GM19468 (cell line): ENCODE results near the gene PER3.

Experiments used
- ATAC-seq: cut with Tn5 transposase; IDR thresholded peaks from one replicate; pipeline ENCODE4 v1.9.1; 2021; ENCODE audit warnings: mild to moderate bottlenecking, moderate library complexity, moderate number of reproducible peaks; ENCODE audit not compliant: unreplicated experiment; ENCODE audit errors: extremely low read depth

The PER3 gene

DNA sequence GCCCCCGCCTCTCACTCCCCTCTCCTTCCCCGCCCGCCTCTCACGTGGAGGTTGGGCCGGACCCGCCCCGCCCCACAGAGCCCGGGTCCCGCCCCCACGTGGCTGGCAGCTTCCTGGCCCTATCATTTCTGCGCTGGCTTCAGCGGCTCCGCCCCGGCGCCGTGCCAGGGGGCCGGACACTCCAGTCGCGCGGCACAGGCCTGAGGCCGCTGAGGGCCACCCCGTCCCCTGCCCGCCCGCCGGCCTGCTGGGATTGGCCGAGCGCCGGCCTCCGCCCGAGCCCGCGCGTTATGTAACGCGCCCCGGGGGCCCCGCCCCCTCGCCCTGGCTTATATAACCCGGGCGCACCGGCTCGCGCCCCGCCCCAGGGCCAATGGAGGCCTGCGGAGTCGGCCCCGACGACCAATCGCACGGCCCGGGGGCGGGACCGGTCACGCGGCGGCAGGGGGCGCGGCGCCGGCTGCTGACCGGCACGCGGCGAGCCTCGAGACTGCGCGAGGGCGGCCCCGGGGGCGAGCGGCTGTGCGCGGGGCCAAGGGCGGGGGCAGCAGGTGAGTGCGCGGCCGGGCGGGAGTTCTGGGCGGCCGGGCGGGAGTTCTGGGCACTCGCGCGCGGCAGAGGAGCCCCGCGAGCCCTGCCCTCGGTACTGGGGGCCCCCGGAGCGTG, at the start of gene PER3:
PER3 (plus strand) TSS at position 466 of the 666 bp plus-strand sequence. CDS start 587 bp downstream, outside the sequence.
- peak; percentile 92 for ATAC-seq

DNA sequence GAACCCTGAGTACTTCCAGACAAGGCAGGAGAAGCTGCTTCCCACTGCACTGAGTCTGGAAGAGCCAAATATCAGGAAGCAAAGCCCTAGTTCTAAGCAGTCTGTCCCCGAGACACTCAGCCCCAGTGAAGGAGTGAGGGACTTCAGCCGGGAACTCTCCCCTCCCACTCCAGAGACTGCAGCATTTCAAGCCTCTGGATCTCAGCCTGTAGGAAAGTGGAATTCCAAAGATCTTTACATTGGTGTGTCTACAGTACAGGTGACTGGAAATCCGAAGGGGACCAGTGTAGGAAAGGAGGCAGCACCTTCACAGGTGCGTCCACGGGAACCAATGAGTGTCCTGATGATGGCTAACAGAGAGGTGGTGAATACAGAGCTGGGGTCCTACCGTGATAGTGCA, 46.0 kb upstream of the PER3 start:
- no peak for ATAC-seq

DNA sequence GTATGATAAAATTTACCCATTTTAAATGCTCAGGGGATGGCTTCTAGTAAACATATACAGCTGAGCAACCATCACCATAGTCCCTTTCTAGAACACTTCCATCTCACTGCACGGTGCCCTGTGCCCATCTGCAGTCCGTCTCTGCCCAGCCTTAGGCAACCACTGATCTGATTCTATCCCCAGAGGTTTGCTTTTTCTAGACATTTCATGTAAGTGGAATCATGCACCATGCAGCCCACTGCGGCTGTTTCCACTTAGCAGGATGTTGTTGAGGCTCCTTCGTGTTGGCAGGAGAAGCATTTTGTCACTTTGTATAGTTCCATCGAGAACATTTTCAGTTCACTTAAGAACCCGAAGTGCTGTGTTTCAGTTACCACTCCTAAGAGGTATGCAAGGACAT, 40.7 kb upstream of the PER3 start:
- no peak for ATAC-seq

DNA sequence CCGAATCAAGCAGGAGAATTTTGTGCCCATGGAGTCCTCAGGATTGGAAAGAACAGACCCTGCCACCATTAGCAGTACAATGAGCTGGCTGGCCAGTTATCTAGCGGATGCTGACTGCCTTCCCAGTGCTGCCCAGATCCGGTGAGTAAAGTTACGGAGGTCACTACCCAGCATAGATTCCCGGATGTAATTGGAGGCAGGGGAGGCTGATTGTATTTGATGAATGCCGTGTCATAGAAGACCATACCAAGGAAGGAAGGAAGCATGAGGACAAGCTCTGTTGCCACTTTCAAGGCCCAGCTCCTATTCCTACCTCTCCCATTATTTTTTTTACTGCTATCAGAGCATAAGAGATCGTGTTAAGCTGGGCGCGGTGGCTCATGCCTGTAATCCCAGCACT, 39.2 kb upstream of the PER3 start:
- ATAC-seq: no peak

DNA sequence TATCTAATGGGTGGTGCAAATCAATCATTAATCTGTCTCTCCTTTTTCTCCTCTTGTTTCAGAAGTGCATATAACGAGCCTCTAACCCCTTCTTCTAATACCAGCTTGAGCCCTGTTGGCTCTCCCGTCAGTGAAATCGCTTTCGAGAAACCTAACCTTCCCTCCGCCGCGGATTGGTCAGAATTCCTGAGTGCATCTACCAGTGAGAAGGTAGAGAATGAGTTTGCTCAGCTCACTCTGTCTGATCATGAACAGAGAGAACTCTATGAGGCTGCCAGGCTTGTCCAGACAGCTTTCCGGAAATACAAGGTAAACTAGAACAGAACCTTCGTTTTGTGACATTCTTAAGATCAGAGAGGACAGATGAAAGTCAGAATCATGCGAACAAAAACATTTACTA, 38.3 kb upstream of the PER3 start:
- ATAC-seq: no peak

DNA sequence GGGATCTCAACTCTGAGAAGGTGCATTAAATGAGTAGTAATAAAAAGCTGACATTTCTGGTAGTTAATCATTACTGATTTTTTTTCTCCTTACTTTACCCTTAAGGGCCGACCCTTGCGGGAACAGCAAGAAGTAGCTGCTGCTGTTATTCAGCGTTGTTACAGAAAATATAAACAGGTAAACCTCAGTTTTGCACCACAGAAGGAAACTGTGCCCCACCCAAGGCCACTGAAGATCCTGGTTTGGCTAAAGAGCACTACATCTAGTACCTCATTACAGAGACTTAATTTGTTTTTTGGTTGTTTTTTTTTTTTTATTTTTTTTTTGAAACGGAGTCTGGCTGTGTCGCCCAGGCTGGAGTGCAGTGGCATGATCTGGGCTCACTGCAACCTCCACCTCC, 36.5 kb upstream of the PER3 start:
- no peak for ATAC-seq

DNA sequence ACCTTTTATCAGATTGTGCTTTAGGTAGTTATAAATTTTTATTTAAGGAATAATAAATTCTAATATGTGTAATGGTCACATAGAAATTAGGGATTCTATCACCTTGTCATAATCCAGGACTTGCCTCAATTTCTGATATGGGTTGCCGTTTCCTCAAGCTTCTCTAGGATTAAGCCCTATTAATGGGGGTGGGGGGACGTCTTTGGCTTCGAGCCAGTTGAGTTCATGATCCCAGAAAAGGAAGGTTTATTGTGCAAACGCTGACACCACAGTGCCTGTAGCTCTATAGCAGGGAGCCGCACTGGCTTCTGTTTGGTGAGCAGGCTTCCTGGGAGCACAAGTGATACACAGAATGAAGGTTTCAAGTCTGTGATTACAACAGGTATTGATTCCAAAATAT, 35.0 kb upstream of the PER3 start:
- no peak for ATAC-seq

DNA sequence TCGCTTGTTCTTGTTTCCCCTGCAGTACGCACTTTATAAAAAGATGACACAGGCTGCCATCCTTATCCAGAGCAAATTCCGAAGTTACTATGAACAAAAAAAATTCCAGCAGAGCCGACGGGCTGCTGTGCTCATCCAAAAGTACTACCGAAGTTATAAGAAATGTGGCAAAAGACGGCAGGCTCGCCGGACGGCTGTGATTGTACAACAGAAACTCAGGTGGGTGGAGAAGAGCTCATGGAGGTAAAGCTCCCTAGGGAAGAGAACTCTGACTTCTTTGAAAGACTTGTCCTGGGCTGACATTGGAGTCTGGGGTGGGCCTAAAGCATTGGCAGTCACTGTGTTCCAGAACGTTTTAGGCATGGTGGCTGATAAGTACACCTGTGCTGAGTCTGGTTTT, 32.9 kb upstream of the PER3 start:
- no peak for ATAC-seq

DNA sequence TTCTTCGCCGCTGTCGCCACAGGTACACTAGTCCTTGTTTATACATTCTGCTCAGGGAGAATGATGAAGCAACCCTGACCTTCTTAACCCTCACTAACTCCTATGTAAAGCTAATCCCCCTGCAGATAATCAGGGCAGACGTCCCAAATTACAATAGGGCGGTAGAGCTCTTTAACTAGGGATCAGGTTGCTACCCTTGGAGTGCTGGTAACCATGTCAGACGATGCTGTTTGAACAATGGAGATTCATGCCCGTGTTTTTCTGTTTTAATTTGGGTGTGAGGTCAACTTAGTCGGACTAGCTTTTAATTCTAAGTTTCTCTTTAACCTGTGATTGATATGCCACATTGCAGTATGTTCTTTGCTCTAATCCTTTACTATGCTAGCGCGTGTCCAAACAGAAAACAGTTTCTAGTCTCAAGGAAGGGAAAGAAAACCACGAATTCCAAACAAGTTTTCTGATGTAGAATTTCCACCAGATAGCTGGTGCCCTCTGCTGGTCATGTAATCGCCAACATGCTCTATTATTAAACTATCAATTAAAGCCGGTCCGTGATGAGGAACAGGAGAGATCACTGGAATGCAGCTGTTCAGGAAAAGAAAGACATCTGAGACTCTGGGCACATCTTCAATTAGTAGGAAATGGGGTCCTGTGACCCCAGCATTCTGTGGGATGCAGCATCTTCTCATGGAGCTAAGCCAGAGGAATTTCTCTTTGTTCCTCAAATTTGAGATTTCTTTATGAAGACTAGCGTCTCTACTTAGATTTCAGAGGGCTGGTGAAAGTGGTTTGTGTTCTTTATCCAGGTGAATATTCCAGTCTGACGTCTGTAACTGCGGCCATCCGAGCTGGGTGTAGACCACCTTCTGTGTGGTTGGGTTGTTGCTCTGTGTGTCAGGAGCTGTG, 31.3 kb upstream of the PER3 start:
- no peak for ATAC-seq

DNA sequence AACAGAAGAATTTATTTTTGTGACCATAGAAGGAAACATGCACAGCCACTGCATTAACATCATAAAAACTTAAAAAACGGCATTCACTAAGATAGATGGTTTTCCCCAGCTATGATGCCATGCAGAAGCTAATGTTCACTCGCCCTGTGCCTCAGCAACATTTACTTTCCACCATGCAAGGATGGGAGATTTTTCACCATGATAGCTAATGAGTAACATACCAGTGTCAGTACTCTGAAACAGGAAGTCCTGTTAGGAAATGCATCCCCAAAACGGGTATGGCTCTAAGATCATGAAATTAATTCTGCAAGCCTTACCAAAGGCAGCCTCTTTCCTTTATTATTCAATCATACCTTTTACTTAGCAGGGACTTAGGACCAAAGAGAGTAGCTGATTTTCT, 30.4 kb upstream of the PER3 start:
- no peak for ATAC-seq

DNA sequence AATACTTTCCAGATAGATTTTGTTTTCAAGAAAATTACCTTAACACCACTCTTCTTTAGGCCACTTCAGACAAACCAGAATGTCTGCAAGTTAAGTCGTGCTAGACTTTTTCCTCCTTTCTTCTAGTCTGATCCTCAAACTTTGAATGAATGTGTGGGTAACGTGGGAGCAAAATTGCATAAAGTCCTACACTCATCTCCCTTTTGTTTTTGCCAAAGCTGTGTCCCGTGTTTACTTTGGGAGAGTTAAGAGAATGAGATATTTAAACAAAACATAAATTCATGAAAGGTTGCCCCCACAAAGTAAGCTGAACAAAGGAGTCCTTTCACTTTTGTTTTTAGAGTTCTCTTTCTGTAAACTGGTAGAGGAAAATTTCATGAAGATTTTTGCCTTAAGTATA, 29.9 kb upstream of the PER3 start:
- no peak for ATAC-seq

DNA sequence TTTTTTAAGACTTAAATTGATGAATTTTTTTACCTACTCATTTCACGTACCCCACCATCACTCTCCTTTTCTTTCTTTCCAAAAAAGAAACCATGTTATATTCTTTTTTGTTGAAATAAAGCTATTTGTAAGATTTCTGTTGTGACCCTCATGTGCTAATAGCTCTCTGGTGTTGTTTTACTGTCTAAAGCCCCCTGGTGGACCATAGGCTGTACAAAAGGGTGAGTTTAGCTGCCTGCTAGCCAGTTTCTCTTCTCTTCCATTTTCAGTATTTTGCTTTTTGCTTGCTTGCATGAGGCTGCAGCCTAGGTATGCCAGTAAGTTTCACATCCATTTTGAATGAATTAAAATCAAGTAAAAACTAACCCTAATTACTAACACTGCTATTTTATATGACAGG, 28.6 kb upstream of the PER3 start:
- ATAC-seq: no peak

DNA sequence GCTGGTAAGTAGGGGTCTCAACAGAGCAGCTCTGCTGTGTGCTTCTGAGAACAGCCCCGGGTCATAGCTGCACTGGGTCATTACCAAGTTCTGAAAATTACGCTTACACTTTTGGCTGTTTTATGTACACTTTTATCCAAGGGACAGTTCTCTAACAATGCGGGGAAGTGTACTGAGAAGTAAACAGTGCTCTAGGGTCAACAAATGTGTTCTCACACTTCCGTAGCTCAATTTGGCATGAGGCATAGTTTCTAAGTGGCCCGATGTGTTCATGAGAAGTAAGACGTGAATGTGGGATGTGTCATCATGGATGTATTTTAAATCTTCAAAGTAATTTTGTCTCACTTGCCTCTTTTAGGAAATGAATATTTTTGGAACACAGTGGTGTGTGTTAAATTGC, 23.8 kb upstream of the PER3 start:
- no peak for ATAC-seq

DNA sequence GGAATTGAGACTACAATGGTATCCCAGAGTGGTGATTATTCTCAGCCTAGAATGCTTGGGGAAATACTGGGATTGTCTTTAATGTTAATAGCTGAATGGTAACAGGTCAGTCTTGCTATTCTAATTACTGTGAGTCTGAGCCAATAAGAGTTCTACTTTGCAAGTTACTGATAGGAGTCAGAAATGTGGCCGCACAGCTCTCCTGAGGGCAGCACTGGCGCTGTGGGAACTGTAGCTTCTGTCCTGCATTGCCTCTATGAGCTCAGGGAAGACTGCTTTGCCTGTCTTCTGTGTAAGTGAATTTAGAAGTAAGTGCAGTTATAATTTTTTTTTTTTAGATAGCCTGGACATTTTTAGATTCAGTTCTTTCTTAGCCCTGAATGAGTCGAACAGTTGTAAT, 23.0 kb upstream of the PER3 start:
- ATAC-seq: no peak

DNA sequence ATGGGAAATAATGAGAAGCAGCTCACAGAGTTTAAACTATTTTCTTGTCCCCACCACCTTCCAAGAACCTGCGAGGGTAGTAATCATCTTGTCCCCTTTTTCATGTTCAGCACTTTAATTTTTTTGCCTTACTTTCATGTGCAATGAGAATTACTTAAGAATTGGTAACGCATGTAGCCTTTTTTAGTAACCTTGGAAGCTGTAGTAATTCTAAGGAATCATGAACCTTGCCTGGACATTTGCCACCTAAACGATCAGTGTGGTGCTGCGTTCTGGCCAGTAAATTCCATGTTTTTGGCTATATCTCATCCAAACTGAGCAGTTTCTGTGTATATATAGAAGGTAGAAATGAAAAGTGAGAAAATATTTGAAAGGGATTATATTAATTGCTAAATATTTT, 16.9 kb upstream of the PER3 start:
- ATAC-seq: no peak

DNA sequence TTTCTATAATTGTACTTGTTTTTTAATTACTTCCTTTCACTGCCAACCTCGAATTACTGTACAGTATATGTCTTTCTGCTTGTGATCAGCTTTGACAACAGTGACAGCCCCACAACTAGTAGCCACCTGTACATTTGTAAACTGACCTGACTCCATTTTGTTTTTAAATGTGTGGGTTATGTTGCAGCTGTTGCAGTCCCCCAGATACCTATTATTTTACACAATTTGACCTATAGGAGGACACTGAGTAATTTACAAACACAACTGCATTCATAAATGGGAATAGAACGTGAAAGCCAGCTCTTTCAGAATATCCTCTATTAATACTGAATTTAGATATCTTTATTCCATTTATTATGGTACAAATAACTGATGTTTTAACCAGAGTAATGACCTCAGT, 15.5 kb upstream of the PER3 start:
- no peak for ATAC-seq

DNA sequence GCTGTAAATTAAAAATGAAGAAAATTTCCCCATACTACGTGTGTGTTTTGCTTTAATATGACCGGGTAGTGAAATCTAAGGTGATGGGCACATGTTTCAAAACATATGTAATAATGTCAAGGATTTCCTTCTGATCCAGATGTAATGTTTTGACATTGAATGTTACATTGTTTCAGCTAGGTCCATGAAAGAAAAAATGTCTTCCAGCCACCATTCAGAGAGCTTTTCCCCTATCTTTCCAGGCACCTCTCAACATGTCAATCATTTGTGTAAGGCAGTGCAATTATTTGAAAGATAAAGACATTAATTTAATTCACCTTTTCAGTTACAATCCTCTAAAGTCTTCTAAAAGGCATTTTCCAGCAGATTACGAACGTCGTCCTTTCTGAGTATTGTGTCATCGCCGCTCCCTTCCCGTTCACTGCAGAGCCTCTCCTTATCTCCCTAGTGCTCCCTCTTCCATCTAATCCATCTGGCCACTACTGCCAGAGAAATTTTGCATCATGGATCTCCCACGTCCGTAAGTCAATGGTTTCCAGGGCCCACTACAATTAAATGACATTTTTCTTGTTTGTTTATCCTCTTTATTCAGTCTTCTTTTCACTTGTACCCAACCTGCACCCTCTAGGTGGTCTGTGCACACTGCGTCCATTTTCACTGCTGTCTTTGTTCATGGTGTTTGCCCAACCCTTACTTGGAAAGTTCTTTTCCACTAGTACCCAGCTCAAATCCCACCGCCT, 14.2 kb upstream of the PER3 start:
- no peak for ATAC-seq

DNA sequence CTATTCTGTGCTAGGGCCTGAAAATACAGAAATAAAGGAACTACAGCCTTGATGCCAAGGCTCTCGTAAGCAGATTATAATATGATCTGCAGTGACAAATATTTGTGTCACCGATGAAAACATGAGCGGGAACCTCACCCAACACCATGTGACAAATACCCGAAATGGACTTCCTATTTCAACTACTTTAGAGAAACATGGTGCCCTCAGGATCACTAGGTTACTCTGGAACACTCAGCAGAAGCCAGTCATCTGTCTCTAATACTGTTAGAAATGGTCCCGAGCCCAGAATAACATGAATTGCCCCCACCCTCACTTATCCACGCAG, 13.5 kb upstream of the PER3 start:
- ATAC-seq: no peak

DNA sequence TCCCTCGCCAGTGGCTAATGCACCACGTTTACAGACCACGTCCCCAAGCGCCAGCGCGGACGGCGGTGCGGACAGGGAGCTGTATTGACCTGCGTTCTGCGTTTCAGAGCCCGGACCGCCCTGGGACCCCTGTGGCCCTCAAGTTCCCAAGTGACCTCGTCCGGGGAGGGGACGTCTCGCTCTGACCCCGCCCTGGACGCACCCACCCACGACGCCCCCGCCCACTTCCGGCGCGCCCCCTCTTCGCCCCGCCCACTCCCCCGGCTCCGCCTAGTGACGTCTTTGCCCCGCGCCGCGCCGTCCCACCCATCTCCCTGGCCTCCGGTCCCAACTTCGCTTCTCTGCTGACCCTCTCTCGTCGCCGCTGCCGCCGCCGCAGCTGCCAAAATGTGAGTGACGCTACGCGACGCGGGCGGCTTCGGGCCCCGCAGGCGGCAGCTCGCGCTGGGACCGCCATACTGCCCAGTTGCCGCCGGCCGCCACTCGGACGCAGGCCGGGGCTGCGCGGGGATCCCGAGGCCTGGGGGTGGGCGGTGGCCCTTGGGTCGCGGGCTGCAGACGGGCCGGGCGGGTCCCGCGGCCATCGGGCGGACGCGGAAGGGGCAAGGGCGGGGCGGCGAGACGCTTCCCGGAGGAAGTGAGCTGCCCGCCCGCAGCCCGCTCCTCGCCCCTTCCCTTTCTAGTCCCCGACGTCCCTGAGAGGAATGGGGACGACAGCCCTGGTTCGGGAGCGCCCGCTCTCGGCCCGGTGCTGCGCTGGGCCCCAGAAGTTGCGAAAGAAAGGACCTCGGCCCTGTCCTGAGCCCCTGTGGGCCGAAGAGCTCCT, 12.9 kb upstream of the PER3 start, which contains the start of gene VAMP3:
VAMP3 (plus strand) TSS at position 300 of the 826 bp plus-strand sequence; CDS start at position 388, 88 bp downstream.
- peak; percentile 49 for ATAC-seq

DNA sequence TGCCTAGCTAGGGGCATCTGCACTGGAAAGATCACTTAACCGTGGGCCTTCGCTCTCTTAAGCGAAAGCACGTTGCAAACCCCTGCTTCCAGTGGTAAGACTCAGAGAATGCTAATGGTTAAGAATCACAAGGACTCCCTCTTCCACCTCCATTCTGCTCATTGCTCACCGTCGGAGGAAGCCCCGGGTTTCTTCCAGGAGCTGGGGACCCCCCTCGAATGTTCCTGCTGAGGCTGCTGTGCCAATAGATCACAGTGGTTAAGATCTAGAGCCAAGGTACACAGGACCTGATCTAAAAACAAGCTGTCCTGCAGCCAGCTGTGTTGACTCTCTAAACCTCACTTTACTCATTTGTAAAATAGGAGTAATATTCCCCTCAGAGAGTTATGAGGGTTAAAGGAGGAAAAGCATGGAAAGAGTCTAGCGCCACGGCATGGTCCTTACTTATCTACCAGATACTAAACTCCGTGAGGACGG, 12.2 kb upstream of the PER3 start:
- ATAC-seq: no peak
